ENCODE data around the gene TADA3.

Gene TADA3

GRCh38 chr3:9746330-9746729, 45.9 kb downstream of the TADA3 start:
- intact Hi-C loops (cut with DNase I) = loop anchor here (5.0 to 10.0 kb wide), 2 partner anchors 46 to 92 kb away; partner anchors contain the start of genes ARPC4 and TADA3
- peak in 3 of 42 donors; percentile 26 to 46 (median 41) for DNase-seq

GRCh38 chr3:9745521-9745920, 46.8 kb downstream of the TADA3 start:
- no peak for DNase-seq
- intact Hi-C loops (cut with DNase I) = loop anchor here (5.0 to 10.0 kb wide), 2 partner anchors 47 to 91 kb away; partner anchors contain the start of genes ARPC4 and TADA3

DNA sequence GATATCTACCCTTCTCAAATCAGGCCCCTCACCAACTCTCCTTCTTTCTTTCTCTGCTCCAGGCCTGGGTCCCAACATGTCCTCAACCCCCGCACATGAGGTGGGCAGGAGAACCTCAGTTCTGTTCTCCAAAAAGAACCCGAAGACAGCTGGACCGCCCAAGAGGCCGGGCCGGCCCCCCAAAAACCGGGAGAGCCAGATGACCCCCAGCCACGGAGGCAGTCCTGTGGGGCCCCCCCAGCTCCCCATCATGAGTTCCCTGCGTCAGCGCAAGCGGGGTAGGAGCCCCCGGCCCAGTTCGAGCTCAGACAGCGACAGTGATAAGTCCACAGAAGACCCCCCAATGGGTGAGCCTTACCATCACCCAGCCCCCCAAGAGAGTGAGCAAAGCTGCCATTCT, 48.1 kb downstream of the TADA3 start:
- DNase-seq = no peak
- intact Hi-C loops (cut with DNase I) = loop anchor here (10.0 kb wide), 1 partner anchor 89 kb away; no protein-coding TSS in a partner anchor

- intact Hi-C loops (cut with DNase I) = loop anchor here (10.0 kb wide), 1 partner anchor 89 kb away; no protein-coding TSS in a partner anchor
- DNase-seq = no peak
Measured at GRCh38 chr3:9743548-9743947, 48.7 kb downstream of the TADA3 start.

DNA sequence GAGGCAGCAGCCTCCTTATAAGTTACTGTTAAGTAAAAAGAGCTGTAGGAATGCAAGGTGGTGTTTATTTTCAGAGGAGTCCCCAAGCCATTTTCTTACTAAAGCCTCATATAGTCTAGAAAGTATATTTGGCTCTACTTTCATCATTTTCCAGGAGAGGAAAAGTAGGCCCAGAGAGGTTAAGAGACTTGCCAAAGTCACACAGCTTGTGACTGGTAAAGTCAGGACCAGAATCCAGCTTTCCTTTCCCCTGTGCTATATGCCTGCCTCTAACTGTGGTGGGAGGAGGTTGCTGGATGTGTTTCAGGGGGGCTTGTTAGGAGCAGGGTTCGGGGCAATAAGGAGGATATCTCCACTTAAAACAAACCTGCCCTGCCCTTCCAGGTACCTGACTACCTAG, 49.7 kb downstream of the TADA3 start:
- intact Hi-C loops (cut with DNase I) = loop anchor here (10.0 kb wide), 1 partner anchor 88 kb away; no protein-coding TSS in a partner anchor
- DNase-seq = no peak

DNA sequence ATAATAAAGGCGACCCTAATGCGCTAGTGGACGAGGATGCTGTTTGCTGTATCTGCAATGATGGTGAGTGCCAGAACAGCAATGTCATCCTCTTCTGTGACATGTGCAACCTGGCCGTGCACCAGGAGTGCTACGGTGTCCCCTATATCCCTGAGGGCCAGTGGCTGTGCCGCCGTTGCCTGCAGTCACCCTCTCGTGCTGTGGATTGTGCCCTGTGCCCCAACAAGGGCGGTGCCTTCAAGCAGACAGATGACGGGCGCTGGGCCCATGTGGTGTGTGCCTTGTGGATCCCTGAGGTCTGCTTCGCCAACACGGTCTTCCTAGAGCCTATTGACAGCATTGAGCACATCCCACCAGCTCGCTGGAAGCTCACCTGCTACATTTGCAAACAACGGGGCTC, 53.1 kb downstream of the TADA3 start:
- DNase-seq = no peak
- intact Hi-C loops (cut with DNase I) = no loop called here

- DNase-seq = peak in 41 of 42 donors; percentile 33 to 93 (median 70)
- intact Hi-C loops (cut with DNase I) = no loop called here
Measured at GRCh38 chr3:9736831-9737230, 55.4 kb downstream of the TADA3 start.

GRCh38 chr3:9732740-9733115, 59.5 kb downstream of the TADA3 start:
- no peak for DNase-seq
- intact Hi-C loops (cut with DNase I) = loop anchor here (5.0 kb wide), 1 partner anchor 60 kb away; the partner anchor contains the start of genes ARPC4 and TADA3

DNA sequence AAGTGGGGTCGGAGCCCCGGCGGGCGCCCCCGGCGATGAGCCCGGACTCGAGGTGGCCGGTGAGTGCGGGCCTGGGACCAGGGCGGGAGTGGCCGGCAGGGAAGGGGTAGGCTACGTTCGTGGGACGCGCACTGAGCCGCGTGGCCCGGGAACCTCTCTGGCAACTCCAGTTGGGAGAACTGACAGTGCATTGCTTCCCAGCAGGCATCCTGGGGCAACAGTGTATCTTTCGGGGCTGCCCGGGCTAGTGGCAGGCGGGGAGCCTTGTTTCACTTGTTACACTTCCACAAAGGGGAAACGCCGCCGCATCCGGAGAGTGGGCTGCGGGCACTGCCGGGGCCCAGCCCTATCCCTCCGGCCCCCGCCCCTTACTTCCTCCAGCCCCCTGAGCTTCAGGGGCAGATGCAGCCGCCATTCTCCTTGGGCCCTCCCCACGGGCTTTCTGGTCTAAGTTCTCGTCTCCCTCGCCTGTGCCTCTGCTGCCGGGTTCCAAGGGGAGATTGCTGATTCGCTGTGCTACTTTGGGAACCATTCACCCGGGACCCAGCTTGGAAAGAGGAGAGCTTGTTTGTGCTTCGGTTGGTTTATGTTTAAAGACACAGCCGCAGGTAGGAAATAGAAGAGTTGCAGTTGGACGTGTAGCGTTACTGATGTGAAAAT, 60.1 kb downstream of the TADA3 start:
- DNase-seq = peak in 7 of 42 donors; percentile 13 to 47 (median 21)
- intact Hi-C loops (cut with DNase I) = loop anchor here (5.0 kb wide), 1 partner anchor 60 kb away; the partner anchor contains the start of genes ARPC4 and TADA3

GRCh38 chr3:9731206-9732079, 60.8 kb downstream of the TADA3 start, which contains the start of gene BRPF1:
BRPF1 (plus strand) TSS chr3:9731735; CDS start chr3:9734141, 2,406 bp downstream.
- DNase-seq = peak; percentile 96 to 100 (median 100)
- intact Hi-C loops (cut with DNase I) = loop anchor here (2.0 to 5.0 kb wide), 2 partner anchors 17 to 61 kb away; partner anchors contain the start of genes ARPC4, OGG1 and TADA3

DNA sequence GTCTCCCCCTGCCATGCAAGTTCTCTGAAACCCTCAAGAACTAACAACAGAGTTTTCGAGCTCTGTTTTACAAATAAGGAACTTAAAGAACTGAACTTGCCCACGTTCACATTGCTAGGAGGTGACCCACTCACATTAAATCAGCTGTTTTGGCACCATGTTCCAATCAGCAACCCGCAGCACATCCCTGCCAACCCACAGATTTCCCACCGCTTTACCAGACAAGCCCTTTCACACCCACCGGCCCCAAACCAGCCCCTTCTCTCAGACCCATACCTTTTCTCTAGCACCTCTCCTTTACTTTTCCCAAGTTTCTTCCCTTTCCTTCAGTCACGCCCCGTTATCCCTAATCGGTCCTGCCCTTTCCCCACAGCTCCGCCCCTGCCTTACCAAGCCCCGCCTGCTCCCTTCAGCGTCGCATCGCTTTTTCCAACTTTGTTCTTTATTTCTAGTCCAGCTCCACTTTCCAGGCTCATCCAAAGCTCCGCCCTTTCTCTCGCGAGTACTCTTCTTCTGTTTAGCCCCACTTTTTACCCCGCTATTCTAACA, 61.5 kb downstream of the TADA3 start:
- intact Hi-C loops (cut with DNase I) = loop anchor here (2.0 to 5.0 kb wide), 2 partner anchors 18 to 62 kb away; partner anchors contain the start of genes ARPC4, OGG1 and TADA3
- DNase-seq = no peak
